Measurements from ENCODE around the gene VAC14.
"Not testable (repeated sequence)": the region's sequence is repeated elsewhere in the genome, so short reads cannot be mapped to it uniquely, and the experiment has no call there.

Gene VAC14

DNA sequence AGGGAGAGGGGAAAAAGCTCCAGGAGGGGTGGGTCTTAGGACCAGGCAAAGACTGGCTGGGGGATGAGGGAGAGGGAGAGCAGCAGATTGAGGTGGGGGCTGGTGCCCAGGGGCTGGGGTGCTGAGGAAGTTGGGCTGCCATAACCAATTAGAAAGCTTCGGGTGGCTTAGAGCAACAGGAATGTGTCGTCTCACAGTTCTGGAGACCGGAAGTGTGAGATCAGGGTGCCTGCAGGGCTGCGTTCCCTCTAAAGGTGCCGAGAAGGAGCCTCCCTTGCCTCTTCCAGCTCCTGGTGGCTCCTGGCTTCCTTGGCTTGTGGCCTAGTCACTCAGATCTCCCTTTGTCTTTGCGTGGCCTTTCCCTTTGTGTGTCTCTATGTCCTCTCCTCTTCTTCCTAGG lies 152.4 kb downstream of the VAC14 start:
- TF ChIP-seq FOXP2 (optimal IDR thresholded peaks at IDR 0.05; ENCODE audit: control extremely low read depth, extremely low read length, insufficient read depth) (no peak), EZH2 (IDR thresholded peaks at IDR 0.05) (no peak), POLR2AphosphoS5 (IDR thresholded peaks at IDR 0.05; ENCODE audit: borderline replicate concordance, low read depth, low read length) (no peak)
- Histone ChIP-seq H3K9me3 (ENCODE audit: low read depth, low read length) (no peaks in the 10 kb centered on the region), H3K27ac (no peak overlapping the region), H3K4me3 (no peak overlapping the region), H3K36me3 (ENCODE audit: insufficient read depth, low read length) (no peaks in the 10 kb centered on the region), H3K9ac (ENCODE audit: insufficient read length) (no peak overlapping the region)
- DNase-seq (ENCODE audit: low read depth, low spot score): no peak

DNA sequence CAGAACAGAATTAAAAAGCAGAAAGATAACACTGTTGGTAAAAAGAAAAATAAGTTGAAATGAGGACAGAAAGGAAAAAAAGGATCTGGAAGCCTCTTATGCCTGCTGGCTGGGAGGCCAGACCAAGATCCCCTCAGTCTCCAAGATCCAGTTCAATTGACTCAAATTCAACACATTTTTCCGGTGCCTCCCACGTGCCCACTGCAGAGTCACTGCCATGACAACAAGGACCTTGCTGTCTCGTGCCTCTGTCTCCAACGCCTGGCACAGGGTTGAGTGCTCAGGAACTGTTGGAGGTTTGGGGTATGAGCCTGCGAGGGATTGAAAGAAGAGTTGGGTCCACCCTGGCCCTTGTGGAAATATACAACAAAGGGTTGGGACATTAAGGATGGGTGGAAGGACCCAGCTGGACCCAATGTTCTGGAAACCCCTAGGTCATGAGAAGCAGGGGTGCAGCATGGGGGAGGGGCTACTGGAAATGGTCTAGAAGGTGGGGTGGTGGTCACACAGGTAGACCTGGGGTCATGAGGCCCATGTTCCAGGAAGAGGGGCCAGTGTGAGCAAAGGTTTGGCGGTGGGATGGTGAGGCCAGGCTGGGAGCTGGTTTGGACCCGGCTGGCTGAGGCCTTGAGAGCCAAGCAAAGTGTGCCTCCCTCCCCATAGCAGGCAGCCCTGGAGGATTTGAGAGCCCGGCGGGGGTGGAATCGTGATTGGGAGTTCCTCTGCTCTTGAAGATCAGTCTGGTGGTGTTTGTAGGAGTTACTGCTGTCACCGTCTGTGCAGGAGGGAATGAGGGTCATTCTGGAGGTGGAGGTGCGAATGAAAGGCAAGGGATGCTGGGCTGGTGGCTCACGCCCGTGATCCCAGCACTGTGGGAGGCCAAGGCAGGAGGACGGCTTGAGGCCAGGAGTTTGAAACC lies 153.3 kb downstream of the VAC14 start:
- no peak for DNase-seq (ENCODE audit: low read depth, low spot score)
- H3K9me3 ChIP-seq (ENCODE audit: low read depth, low read length): no peaks in the 10 kb centered on the region
- no peak overlapping the region for H3K27ac ChIP-seq
- no peaks in the 10 kb centered on the region for H3K36me3 ChIP-seq (ENCODE audit: insufficient read depth, low read length)
- TF ChIP-seq POLR2AphosphoS5 (IDR thresholded peaks at IDR 0.05; ENCODE audit: borderline replicate concordance, low read depth, low read length): no peak
- no peak for TF ChIP-seq EZH2 (IDR thresholded peaks at IDR 0.05)
- TF ChIP-seq FOXP2 (optimal IDR thresholded peaks at IDR 0.05; ENCODE audit: control extremely low read depth, extremely low read length, insufficient read depth): no peak
- H3K4me3 ChIP-seq: no peak overlapping the region
- no peak overlapping the region for H3K9ac ChIP-seq (ENCODE audit: insufficient read length)

- H3K36me3 ChIP-seq (ENCODE audit: insufficient read depth, low read length): no peaks in the 10 kb centered on the region
- H3K9me3 ChIP-seq (ENCODE audit: low read depth, low read length): no peaks in the 10 kb centered on the region
- H3K9ac ChIP-seq (ENCODE audit: insufficient read length): no peak within 1 kb of the TSS
- no peak for DNase-seq (ENCODE audit: low read depth, low spot score)
- no peak within 1 kb of the TSS for H3K4me3 ChIP-seq
- H3K27ac ChIP-seq: no peak within 1 kb of the TSS
- TF ChIP-seq POLR2AphosphoS5 (IDR thresholded peaks at IDR 0.05; ENCODE audit: borderline replicate concordance, low read depth, low read length) (no peak), EZH2 (IDR thresholded peaks at IDR 0.05) (no peak), FOXP2 (optimal IDR thresholded peaks at IDR 0.05; ENCODE audit: control extremely low read depth, extremely low read length, insufficient read depth) (no peak)
These were observed 154.4 kb downstream of the VAC14 start, which contains the start of gene IL34 for GRCh38 chr16:70646260-70647241. TSS of gene IL34 (plus strand) at chr16:70646559. CDS start at chr16:70646948, 389 bp downstream.

DNA sequence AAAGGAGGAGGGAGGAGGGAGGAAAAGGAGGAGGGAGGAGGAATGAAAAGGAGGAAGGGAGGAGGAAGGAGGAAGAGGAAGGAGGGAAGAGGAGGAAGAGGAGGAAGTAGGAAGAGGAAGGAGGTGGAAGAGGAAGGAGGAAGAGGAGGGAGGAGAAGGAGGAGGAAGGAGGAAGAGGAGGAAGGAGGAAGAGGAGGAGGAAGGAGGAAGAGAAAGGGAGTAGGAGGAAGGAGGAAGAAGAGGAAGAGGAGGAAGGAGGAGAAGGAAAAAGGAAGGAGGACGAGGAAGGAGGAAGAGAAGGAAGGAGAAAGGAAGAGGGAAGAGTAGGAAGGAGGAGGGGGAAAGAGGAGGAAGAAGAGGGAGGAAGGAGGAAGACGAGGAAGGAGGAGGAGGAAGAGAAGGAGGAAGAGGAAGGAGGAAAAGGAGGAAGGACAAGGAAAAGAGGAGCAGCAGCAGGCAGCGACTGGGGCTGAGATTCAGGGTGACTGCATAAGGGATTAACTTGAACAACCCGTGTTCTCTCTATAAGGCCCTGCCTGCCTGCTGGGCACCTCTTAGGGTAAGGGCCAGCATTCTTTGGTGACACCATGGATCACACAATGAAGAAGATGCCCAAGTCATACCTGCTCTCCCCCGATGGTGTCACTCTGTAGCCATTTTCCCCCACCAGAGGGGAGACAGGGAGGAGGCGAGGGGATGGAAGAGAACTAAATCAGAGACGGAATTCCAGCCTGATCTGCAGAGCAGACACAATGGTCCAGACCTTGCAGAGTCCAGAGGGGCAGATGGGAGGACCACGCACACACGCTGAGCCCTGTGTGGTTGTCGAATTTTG lies 156.0 kb downstream of the VAC14 start:
- Histone ChIP-seq H3K9me3 (ENCODE audit: low read depth, low read length) (no peaks in the 10 kb centered on the region), H3K9ac (ENCODE audit: insufficient read length) (no peak overlapping the region), H3K27ac (no peak overlapping the region), H3K4me3 (no peak overlapping the region), H3K36me3 (ENCODE audit: insufficient read depth, low read length) (no peaks in the 10 kb centered on the region)
- TF ChIP-seq EZH2 (IDR thresholded peaks at IDR 0.05) (no peak), POLR2AphosphoS5 (IDR thresholded peaks at IDR 0.05; ENCODE audit: borderline replicate concordance, low read depth, low read length) (no peak), FOXP2 (optimal IDR thresholded peaks at IDR 0.05; ENCODE audit: control extremely low read depth, extremely low read length, insufficient read depth) (no peak)
- DNase-seq (ENCODE audit: low read depth, low spot score): no peak

DNA sequence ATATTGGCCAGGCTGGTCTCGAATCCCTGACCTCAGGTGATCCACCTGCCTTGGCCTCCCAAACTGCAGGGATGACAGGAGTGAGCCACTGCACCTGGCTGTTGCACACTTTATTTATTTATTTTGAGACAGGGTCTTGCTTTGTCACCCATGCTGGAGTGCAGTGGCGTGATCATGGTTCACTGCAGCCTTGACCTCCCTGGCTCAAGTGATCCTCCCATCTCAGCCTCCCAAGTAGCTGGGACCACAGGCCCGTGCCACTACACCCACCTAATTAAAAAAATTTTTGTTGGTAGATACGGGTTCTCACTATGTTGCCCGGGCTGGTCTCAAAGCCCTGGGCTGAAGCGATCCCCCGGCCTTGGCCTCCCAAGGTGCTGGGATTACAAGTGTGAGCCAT lies 157.7 kb downstream of the VAC14 start:
- DNase-seq (ENCODE audit: low read depth, low spot score); H3K4me3 ChIP-seq; H3K27ac ChIP-seq; H3K9ac ChIP-seq (ENCODE audit: insufficient read length); H3K9me3 ChIP-seq (ENCODE audit: low read depth, low read length); H3K36me3 ChIP-seq (ENCODE audit: insufficient read depth, low read length): not testable (repeated sequence)

GRCh38 chr16:70642633-70643032 lies 158.3 kb downstream of the VAC14 start:
- no peak overlapping the region for H3K4me3 ChIP-seq
- no peak overlapping the region for H3K27ac ChIP-seq
- H3K36me3 ChIP-seq (ENCODE audit: insufficient read depth, low read length): no peaks in the 10 kb centered on the region
- DNase-seq (ENCODE audit: low read depth, low spot score): no peak
- no peak overlapping the region for H3K9ac ChIP-seq (ENCODE audit: insufficient read length)
- TF ChIP-seq FOXP2 (optimal IDR thresholded peaks at IDR 0.05; ENCODE audit: control extremely low read depth, extremely low read length, insufficient read depth) (no peak), POLR2AphosphoS5 (IDR thresholded peaks at IDR 0.05; ENCODE audit: borderline replicate concordance, low read depth, low read length) (no peak), EZH2 (IDR thresholded peaks at IDR 0.05) (no peak)
- no peaks in the 10 kb centered on the region for H3K9me3 ChIP-seq (ENCODE audit: low read depth, low read length)

DNA sequence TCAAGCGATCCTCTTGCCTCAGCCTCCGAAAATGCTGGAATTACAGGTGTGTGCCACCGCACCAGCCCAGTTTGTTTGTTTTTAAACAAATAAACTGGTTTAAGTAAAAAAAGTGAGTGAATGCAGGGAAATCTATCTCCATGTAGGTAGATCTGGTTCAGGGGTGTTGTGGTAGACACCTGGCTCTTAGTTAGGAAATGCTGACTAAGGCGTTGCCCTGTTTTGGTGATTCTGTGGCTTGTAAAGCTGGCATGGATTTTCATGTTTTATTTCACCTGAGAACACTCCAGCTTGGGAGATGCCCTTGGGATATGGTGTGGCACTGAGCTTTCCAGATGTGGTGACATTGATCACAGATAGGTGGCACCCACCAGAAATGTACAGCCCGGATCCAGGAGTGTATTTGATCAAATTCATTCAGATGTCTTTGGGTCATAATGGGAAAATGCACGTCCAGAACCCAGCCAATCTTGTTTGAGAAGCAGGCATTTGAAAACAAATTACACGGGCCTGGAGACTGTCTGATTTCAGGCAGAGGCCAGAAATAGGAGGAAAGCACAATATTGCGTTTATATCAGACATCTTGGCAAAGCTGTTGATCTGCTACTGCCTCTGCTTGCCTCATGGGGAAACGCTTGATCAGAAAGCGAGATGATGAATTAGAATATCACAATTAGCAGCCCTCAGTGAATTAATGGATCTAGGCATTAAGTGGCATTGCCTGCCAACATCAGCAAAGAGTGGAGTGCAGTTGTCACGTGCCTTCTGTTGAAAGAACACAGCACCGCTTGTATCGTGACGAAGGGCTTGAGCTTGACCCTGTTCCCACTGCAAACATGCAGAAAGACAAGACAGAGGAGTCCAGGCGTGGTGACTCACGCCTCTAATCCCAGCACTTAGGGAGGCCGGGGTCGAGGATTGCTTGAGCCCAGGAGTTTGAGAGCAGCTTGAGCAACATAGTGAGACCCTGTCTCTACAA lies 161.9 kb downstream of the VAC14 start:
- no peak for DNase-seq (ENCODE audit: low read depth, low spot score)
- Histone ChIP-seq H3K9me3 (ENCODE audit: low read depth, low read length) (no peaks in the 10 kb centered on the region), H3K36me3 (ENCODE audit: insufficient read depth, low read length) (no peaks in the 10 kb centered on the region), H3K9ac (ENCODE audit: insufficient read length) (no peak overlapping the region), H3K27ac (no peak overlapping the region), H3K4me3 (no peak overlapping the region)
- TF ChIP-seq EZH2 (IDR thresholded peaks at IDR 0.05) (no peak), FOXP2 (optimal IDR thresholded peaks at IDR 0.05; ENCODE audit: control extremely low read depth, extremely low read length, insufficient read depth) (no peak), POLR2AphosphoS5 (IDR thresholded peaks at IDR 0.05; ENCODE audit: borderline replicate concordance, low read depth, low read length) (no peak)
